DMS114 treated with DMSO at 0.1 percent for 48 hours (cell line): ENCODE data around the gene ADPRH.
"Not testable (repeated sequence)": the region's sequence is repeated elsewhere in the genome, so short reads cannot be mapped to it uniquely, and the experiment has no call there.

Experiments
- DNase-seq: peaks from one replicate; lab custom pipeline; 2025; ENCODE audit not compliant: unreplicated experiment; lab: John Stamatoyannopoulos, UW

The ADPRH gene

DNA sequence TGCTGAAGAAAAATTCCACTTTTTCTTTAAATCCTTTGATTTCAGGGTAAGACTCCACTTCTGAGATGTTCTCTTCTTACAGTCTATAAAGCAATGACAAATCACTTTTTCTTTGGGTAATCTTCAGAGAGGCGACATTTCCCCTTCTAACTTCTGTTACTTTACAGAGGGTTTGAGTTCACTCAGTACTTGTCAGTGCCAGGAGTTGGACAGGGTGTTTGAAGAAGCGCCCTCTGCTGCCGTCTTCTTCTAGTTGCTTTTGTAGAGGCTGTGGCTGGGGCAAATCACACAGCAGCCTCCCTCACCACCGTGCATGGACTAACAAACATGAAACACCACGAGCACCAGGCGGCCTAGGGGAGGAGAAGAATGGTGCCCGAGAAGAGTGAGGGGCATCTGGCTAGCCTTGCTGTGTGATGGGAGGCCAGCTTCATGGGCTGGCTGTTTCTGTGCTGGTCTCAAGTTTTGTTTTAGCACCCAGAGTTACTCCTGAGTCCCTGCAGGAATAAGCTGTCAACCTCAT is 19.8 kb upstream of the ADPRH start, which contains the start of gene CD80:
Gene CD80, minus strand, starts transcription at position 174 of the 523 bp plus-strand sequence. CDS start 1,886 bp downstream, outside the sequence.
- DNase-seq: no peak

DNA sequence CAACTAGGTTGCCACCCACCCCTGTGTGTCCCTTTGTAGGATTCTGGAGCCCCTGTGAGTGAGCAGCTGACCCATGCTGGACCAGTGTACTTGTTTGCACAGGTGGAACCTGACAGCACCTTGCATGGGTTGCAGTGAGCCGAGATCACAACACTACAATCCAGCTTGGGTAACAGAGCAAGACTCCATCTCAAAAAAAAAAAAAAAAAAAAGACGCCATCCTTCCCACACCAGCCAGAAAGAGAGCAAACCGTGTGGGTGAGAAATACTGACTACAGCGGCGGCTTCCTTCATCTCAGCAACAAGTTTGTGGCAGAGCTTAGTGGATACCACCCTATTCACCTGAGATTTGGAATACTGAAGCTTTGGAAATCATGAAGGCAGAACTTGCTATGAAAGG is 19.1 kb upstream of the ADPRH start:
- no peak for DNase-seq

DNA sequence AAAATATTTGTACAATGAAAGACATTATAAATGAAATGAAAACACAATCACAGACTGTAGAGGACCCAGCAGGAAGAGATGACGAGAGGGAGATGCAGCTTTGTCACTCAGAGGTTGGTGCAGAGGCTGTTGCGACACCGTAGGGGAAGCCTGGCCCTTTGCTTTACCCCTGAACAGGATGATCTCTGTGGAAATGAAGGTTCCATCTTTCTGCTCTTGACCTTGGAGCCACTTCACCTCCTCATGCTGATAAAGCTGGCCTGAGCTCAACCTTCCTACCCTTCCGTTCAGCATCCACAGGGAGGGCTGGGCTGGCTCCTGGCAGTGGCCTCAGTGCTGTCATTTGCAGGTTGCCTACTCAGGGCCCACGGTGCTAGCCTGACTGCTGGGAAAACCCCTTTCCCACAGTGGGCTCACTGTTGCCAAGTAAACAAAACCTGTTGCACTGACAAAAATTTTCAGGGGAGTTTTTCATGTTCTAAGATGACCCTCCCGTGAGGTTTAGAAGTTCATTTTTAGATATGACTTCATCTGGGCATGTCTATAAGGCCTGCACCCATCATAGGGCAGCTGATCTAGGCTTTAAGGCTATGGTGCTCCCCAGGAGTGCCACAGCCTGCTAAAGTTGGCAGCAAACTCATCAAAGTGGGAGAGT is 16.9 kb upstream of the ADPRH start:
- no peak for DNase-seq

DNA sequence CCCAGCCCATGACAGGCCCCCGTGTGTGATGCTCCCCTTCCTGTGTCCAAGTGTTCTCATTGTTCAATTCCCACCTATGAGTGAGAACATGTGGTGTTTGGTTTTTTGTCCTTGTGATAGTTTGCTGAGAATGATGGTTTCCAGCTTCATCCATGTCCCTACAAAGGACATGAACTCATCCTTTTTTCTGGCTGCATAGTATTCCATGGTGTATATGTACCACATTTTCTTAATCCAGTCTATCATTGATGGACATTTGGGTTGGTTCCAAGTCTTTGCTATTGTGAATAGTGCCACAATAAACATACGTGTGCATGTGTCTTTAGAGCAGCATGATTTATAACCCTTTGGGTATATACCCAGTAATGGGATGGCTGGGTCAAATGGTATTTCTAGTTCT is 16.0 kb upstream of the ADPRH start:
- DNase-seq: not testable (repeated sequence)

DNA sequence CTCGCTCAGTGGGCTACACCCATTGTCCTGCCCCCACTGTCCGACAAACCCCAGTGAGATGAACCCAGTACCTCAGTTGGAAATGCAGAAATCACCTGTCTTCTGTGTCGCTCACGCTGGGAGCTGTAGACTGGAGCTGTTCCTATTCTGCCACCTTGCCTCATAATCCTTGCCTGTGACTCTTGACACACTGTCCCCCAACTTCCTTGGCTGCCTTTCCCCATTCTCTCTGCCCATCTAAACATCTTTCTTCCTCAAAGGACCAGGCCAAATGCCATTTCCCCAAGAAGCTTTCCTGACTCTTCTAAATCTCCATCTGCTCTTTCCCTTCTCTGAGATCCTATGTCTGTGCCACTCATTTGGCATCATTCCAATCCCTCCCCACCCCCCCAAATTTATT is 10.1 kb upstream of the ADPRH start:
- no peak for DNase-seq

DNA sequence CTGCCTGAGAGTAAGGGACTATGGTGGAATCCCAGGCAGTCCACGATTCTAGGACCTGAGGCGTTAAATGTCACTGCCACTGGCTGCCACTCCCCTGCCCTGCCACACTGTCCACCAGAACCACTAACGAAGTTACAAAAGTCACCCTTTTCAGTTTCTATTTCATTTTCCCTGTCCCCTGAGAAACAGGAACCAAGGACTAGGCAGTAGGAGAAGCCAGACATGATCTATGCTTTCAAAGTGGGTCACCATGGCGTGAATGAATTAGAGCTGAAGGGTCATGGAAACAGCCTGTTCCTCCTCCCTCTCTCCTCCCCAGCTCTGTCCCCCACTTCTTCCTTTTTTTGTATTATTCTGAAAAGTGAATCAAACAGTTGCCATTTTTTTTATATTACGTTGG is 9.1 kb upstream of the ADPRH start:
- DNase-seq: no peak

DNA sequence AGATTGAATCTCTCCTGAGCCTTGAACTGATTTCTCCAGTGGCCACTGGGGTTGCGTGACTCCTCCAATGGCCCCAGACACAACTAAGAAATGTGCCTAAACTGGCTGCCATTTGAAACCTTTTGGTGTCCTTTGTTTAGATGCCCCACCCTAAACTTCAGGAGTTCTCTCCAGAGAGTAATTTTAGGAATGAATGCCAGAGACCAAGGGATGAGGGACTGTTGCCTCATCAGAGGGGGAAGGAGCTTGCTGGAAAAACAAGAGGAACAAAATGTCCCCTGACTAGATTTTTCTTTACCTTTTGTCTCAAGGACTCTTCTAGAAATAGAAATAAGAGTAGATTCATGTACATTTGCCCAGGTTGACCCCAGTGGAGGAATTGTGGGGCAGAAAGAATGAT is 8.1 kb upstream of the ADPRH start:
- no peak for DNase-seq

DNA sequence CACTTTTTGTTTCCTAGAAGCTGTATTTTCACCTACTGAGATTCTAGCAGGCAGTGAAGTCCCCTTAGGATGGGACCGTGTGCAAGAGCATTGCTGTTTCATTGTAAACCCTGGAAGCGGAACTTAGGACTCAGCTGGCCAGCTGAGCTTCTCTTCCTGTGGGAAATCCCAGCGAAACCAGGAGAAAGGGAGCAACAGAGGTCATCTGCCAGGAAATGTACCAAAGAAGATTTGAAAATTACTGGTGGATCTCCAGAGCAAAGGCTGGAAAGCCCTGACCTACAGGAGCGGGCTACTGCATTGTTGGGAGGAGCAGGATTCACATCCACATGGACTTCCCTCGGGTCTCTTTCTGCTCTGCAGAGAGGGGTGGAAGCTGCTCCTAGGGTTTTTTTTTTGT is 7.6 kb upstream of the ADPRH start:
- DNase-seq: no peak

DNA sequence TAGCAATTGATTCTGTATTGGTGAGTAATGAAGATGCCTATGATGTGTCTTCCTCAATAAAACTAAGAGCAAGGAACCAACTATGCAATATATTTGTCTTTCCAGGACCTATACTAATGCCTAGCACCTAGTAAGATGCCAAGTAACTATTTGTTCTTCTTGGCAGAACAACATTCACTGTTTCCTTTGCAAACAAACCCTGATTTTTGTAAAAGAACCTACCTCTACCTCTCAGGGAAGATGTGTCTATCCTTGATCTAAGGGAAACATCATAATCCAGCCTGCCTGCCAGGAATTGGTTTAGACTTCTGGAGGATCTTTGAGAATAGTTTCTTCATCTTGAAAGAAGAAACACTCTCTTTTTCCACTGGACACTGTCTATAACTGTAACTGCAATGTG is 3.8 kb upstream of the ADPRH start:
- DNase-seq: no peak

DNA sequence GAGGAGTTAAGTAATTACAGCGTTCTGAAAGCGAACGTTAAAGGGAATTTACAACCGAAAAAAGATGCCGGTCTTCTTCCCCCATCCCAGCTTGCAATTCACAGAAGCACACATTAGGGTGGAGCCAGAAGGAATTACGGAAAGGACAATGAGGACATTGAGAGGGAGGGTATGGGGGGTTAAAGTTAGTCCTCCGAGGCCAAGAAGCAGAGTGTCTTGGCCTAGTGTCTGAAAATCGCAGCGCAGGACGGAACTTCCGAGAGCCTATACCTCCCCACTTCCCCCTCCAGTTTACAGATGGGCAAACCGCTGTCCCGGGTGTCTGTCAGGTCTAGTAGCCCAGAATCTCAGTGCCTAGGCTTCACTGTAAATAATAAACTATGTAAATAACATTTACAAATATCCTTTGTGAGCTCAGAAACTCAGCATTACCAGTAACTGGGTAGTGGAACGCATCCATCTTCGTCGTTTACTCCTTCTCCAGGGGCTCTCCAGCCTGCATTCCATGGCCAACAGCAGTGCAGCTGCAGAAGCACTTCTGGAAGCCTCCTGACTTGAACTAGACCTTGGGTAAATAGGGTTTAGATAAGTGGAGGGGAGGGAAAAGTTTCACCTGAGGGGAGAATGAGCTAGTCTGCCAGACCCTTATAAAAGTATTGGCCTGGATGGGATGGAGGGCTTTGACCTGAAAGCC is 922 bp downstream of the ADPRH start:
- DNase-seq: no peak

DNA sequence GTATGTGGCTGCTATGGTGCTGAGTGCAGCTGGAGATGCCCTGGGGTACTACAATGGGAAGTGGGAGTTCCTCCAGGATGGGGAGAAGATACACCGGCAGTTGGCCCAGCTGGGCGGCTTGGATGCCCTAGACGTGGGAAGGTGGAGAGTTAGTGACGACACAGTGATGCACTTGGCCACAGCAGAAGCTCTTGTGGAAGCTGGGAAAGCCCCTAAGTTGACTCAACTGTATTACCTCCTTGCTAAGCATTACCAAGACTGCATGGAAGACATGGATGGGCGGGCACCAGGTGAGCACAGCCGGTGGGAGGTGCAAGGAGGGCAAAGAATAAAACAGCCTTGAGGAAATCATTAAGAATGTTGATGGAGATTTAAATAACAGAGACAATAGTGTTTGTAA is 2.9 kb downstream of the ADPRH start:
- no peak for DNase-seq

DNA sequence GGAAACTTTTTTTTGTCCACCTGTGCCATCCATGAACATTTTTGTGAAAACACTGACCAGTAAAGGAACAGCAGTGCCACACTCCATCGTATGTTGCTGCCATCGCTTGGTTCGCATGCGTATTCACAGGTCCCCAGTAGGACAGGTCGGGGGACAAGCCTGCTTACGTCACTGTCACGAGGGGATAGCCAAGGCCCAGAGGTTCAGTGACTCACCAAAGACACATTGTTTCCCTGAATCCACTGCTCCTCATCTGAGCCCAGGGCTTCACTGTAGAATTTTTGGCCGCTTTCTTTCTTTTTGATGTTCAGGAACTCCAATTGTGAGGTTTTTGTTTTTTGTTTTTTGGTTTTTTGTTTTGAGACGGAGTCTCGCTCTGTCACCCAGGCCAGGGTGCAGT is 5.9 kb downstream of the ADPRH start:
- DNase-seq: no peak

DNA sequence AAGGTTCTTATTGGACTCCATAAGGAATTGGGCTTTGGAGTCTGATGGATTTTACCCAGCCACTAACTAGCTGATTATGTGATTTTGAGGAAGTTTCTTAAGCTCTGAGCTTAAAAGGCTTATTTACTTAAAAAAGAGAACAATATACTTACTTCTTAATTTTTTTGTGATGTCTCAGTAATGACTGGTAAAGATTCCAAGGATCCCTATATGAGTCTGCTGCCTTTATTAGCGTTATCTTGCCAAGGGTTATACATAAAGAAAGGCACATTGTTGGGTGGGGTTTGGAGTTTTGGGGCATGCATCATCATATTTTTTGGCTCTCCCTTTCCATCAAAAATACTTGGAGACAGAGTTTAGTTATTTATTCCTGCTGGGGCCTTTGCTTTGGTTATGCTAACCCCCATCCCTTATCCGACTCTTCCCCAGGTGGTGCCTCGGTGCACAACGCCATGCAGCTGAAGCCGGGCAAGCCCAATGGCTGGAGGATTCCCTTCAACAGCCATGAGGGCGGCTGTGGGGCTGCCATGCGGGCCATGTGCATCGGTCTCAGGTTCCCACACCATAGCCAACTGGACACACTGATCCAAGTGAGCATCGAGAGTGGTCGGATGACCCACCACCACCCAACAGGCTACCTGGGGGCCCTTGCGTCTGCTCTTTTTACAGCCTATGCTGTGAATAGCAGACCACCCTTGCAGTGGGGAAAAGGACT is 6.7 kb downstream of the ADPRH start:
- DNase-seq: no peak

DNA sequence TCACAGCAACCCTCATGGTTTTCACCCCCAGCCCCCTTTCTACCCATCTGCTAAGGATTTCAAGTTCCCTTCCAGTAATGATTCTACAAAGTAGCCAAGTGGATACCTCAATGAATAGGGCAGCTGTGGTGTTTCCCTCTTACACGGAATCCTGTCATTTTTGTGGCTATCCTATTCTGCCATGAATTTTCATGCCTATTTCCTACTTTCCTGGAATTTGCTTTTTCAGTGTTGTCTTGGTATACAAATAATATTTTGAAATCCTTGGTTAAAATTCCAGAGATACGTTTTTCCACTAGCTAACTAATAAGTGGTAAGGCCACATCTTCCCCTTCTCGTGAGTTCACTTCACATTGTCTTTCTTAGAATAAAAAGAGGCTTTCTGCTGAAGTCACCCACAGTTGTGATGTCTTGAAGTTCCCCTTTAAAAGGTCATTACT is 7.5 kb downstream of the ADPRH start:
- DNase-seq: no peak

DNA sequence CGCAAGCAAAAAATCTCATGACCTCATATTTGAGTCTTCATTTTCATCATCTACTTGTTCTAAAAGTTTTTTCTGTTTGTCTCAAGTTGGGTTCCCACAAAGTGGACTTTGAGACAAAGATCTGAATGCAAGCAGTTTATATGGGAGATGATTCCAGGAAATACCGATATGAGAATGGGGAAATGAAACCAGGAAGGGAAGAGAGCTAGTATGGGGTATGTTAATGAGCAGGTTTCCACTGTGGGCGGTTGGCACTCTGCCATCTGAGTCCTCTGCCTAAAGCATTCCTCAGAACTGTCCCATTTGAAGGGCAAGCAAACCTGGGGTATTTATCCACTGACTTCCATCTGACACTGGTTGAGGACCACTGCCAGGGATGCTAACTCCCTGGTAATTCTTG is 8.8 kb downstream of the ADPRH start:
- no peak for DNase-seq

DNA sequence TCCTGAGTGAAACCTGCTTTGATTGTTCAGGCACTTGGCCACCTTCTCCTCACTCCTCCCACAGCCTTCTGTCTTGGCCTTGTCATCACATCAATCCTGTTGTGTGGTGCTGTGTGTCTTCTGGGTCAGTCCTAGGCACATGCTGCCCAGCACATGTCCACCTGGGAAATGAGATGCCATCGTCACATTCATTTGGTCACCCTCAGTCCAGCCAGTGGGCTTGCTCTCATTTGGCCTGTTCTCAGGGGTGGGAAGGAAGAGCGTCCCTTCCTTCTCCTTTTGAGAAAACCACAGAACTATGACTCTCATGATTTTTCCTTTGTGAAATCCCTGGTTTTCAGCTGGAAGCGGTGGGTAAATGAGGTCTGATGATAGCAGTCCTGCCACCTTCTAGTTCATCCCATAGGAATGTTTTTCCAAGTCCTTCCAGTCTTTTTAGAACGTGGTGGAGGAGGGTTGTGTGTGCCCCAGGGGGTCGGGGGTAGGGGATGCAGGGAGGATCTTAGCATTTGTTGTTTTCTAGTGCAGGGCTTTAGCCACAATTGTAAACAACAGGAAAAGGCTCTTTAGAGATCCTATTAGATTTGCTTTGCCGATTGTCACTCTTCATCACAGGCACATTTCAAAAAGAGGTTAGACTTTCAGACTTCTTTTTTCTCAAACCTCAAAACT is 9.9 kb downstream of the ADPRH start:
- no peak for DNase-seq

DNA sequence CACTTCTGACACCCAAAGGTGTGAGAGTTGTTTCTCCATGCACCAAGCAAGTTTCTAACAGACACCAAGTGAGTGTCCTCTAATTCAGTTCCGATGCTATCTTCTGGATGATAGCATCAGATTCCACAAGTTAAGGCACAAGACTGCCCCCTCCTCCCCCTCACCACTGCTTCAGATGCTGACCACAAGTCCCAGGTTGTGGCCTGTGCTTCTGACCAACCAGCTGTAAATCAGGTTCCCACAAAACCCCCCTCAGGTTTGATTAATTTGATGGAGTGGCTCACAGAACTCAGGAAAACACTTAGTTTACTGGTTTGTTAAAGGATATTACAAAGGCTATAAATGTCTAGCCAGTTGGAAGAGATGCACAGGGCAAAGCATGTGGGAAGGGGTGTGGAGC is 11.4 kb downstream of the ADPRH start:
- no peak for DNase-seq

DNA sequence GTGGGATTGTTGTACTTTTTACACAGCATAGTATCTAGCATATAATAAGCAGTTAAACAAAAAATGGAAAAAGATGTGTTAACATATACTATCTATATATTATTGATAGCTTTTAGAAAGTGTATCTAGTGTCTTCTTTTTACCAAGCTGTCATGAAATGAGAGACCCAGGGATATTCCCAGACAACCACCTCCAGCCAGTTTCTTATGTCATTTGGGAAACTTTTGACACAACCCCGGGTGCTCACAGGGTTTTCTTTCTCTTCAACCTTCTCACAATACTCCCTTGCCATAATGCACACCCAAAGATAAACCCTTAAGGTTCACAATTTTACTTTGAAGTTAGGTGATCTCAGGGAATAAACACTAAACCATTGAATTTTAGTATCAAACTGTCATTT is 13.6 kb downstream of the ADPRH start:
- DNase-seq: no peak

DNA sequence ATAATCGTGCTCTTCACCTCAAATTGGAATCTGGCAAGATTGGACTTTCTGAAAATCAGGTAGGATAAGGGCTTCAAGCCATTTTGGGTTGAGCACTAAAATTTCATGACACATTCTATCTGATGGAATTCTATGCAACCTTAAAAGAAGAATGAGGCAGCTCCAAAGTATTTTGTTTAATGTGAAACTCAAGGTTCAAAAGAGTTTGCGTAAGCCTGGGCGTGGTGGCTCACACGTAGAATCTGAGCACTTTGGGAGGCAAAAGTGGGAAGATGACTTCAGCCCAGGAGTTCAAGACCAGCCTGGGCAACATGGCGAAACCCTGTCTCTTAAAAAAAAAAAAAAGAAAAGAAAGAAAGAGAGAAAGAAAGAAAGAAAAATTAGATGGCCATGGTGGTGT is 14.8 kb downstream of the ADPRH start:
- DNase-seq: no peak

DNA sequence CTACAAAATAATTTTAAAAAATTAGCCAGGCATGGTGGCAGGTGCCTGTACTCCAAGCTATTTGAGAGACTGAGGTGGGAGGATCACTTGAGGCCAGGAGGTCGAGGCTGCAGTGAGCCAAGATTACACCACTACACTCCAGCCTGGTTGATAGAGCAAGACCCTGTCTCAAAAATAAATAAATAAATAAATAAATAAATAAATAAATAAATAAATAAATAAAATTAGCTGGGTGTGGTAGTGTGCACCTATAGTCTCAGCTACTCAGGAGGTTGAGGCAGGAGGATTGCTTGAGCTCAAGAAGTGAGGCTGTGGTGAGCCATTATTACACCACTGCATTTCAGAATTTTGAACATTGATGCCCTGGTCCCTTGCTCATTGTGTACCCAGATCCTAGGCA is 15.6 kb downstream of the ADPRH start:
- DNase-seq: not testable (repeated sequence)

DNA sequence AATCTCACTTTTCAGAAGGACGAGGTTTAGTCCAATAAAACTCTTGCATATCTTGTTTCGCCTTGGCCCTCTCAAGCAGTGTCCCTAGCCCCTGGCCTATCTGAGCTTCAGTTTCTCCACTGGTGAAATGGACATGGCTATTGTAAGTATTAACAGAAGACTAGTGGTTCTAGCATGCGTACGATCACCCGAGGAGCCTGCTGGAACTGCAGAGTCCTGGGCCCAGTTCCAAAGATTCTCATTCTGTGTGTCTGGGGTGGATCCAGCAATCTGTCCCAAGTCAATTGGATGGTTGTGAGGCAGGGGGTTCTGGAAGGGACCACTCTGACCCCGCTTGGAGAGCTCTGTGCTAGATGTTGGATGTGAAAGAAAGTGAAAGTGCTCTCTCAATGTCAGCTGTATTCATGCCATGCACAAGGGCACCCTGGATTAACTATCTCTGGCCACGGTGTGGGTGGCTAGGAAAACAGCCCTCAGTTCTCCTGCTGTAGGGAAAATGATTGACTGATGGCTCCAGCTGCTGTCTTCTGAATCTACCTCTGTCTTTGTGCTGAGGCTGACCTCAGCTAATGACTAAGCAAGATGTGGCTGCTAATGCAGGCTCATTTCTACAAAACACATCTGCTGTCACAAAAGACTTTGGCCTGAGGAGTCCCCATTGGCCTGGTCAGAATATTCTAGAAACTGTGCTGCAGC is 16.5 kb downstream of the ADPRH start:
- DNase-seq: no peak
